ENCODE results near the gene BEND5.

DNA sequence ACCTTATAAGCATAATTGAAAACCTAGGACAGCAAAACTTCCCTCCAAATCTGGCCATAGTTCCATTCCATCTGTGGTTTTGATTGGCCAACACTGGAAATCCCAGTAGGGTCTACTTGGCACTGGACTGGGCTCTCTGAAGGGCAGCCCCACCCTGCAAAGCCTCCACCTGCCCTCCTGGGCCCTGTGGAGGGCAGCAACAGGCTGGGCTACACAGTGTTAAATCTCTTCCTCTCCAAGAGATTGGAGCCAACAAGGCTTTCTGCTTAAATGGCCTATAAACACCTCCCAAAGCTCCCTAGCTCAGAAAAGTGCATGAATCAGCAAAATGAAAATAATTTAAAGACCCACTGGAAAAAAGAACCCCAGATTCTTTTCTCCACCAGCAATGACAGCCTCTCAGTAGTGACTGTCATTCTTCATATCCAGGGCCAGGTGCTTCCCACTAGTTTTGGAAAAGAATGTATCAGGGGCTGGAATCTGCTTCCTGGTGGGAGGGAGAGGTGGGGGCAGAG, 58.5 kb downstream of the BEND5 start:
- TF ChIP-seq EZH2 (IDR thresholded peaks at IDR 0.05; ENCODE audit: insufficient read depth, poor library complexity, severe bottlenecking) = no peak
- no peak for TF ChIP-seq EZH2phosphoT487 (IDR thresholded peaks at IDR 0.05; ENCODE audit: insufficient read depth, low read depth)

Data from GM23248 (cell line).